DLD1 (cell line): Measurements from ENCODE around the gene AUTS2.

Experiments
- in situ Hi-C: cut with HindIII; loops from 2 replicates; pipeline ENCODE4 v1.10.0; 2017; ENCODE audit warnings: low sequenced_read_pairs

The AUTS2 gene

DNA sequence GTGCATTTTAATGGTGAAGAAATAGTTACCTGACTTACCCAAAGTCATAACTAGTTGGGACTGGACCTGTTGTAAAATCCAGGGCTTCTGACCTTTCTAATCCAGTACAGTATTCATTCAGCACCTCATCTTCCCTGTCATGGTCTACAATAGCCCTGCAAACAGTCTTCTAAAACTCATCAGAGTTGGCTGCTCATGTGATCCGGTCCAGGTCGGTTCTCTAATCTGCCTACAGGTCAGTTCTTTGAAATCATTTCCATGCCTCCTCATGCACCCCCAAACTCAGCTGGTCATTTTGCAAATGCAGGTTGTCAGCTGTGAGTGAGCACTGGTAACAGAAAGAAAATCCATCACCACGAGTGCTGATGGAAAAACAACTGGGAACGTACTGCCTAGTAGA, 1082.0 kb downstream of the AUTS2 start:
- in situ Hi-C loops, result no loop called here

DNA sequence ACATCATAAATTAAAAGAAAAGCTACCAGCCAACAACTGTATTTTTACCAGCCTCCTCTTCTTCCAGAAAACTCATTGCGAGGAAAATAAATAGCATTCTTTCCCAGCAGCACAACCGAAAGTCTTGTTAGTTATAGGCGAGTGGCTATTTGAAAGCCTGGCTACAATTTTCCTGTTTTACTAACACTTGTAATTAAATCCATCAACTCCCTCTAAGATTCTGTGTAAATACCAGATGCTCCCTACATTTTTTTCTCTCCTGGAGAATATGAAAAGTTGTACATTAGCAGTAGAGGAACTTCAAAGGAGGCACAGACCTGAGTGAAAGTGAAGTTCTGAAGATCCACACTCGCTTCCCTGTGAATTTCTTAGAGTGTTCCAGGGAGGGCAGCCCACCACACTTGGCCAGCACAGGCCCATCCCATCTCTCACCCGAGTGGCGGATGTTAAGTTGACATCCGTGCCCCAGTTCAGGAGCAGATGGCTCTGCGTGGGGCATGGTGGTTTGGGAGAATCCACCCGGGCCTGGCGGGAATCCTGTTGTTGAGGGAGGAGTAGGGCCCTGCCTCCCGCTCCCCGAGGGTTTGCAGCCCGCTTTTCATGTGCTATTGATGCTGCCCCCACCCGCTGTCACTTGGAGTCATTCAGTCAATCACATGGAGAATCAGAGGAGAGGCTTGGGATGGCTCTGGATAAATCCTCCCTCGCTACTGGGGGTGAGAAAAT, 1082.6 kb downstream of the AUTS2 start:
- in situ Hi-C loops, result no loop called here

DNA sequence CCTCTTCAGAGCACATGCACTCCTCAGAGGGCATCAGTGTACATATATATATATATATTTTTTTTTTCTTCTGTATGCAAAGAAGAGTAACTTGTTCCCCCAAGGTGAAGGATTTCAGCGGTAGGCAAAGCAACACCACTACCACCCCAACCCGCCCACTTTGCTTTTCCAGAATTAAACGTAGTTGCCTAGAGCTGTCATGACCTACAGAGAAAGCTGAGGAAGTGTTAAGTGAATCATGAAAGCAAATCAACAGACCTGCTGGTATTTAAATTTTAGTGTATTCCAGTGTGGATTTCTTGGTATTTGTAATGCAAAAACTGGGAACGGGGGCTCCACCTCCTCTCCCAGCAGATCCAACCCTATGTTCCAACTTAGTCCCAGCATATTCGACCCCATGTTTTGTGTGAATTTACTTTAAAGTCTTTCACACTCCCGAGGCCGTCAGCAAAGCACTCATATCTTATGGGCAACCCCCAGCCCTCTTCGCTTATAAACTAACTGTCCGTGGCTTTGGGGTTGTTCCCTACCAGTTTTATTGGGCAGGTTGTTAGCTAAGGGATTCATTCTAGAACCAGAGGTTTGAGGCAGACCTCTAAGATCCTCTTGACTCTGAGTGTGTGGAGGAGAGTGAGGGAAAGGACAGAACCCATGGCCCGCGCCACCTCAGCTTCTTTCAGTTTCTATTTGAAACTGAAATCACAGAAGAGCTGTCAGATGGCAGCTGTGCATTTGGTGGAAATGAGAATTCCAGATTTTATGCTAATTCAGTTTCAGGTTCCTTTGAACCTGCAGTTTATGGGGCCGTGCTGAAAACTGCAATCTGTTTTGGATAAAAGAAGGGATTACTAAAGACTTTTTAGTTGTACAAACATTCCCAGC, 1083.4 kb downstream of the AUTS2 start:
- in situ Hi-C loops, result no loop called here

DNA sequence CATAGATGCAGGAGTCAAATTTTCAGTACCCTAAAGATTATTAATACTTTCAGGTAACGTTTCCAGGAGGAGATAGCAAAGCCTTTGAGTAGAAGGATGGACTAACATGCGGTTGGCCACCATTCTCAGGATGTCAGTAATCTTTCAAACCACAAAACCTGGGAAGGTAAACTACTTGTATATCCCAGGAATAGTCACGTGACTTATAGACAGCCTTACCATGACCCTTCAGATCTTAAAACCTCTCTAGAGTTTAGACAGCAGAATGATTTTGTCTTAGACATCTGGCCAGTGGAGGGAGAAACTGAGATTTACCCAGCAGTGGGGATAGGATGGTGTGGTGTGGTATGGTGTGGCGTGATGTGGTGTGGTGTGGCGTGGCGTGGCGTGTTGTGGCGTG, 1085.9 kb downstream of the AUTS2 start:
- in situ Hi-C loops, result no loop called here

DNA sequence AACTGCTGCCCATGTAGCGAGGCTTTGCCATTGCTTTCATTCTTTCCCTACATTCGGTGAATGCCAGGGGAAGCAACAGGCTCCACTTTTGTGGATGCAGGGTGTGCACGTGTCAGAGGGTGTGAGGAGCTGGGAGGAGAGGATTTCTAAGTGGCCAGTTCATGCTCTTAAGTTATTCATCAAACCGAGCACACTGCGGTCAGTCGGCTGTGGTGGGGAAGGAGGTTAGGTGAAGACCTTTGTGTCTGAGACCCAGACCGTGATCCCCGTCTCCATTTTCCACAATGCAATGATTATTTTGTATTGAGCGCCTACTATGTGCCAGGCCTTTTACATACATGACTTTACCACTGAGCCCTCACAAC, 1095.0 kb downstream of the AUTS2 start:
- in situ Hi-C loops, result no loop called here

DNA sequence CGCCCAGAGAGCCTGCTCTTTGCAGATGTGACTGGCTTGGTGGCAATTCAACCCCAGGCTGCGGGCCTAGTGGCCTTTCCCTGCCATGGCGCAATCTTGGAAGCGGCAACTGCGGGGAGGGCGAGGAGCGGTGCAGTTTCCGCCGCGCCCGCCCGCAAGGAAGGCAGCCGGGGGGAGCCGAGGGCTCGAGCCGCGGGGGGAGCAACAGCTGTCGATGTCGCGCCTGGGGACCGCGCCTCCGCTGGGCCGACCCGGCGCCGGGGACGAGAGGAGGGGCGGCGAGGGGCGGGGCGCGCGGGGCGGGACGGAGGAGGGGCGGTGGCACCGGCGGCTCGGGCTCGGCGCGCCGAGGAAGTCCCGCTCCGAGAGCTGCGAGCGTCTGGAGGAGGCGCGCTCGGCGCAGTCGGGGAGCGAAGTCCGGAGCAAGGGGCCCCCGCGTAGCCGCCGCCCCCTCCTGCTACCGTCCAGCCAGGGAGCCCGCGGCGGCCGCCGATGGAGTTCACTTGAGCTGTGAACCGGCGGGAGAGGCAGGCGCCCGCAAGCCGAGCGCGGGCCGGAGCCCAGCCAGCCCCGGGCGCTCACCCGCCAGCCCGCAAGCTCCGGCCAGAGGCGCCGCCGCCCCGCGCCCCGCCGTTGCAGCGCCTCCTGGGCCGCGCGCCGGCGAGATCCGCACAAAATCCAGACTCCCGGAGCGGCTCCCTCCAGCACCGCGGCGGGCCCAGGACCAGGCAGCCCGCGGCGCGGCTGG, 1095.6 kb downstream of the AUTS2 start:
- in situ Hi-C loops, result no loop called here

DNA sequence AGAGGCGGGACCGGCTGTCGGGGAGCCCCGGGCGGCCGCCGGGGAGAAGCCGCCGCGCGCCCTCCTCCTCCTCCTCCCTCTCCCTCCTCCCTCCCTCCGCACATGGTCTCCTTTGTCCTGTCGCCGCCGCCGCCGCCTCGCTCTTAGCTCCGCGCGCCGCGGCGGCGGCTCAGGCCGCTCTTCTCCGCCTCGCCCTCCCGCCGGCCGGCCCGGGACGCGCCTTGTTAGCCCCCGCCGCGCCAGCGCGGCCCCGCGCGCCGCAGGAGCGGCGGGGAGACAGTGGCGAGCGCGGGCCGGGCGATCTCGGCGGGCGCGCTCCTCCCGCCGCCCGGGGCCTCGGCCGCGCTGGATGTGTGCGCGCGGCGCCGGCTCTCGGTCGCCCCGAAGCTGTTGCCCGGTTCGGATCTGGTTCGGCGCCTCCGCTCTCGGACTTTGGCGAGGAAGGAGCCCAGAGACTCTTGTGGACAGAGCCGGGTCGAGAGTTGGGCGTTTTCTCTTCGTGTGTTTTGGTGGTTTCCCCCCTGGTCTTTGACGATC, 1096.2 kb downstream of the AUTS2 start:
- in situ Hi-C loops, result no loop called here

DNA sequence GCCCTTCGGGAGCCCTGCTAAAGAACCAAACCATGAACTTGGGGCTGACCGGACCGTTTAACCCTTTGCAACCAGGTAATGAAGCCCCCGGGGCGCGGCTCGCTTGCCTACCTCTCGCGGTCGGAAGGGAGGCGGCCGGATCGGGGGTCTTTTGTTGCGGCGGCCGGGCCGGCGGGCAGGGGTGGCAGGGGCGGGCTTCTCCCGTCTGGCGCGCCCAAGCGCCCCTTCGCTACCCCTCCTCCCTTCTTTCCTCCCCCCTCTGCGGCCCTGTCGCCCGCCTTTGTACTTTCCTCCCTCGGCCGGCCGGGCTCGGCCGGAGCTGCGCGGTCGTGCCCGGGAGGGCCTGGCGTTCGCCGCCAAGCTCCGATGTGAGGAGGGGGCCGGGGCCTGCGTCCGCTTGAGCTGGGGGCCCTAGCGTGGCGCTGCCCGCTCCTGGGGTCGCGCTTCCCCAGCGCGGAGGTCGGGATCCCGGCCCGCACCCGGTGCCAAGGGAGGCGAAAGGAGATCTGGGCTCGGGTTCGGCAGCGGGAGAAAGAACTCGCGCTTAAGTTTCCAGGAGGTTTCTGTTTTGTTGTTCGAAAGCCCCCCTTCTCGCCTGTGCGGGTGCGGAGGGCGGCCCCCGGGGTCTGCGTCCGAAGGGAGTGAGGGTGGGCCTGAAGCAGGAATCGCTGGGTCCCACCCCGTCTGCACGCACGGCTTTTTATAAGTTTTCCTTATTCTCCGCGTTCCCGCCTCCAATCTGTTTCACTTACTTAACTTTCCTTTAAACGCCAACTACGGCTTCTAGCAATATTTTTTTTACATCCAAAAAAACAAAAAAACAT, 1096.9 kb downstream of the AUTS2 start:
- in situ Hi-C loops, result no loop called here

DNA sequence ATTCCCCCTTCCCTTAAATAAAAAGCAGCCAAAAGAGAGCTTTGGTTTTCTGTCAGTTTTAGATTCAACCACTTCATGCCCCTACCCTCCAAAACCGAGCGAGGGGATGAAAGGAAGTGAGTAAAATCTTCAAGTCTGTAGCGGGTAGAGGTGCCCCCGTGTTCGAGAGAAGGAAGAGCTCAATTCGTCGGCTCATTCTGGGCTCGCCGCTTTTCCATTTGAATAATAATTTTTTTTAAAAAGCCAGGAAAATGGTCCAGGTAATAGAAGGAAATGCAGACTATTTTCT, 1097.5 kb downstream of the AUTS2 start:
- in situ Hi-C loops, result no loop called here

DNA sequence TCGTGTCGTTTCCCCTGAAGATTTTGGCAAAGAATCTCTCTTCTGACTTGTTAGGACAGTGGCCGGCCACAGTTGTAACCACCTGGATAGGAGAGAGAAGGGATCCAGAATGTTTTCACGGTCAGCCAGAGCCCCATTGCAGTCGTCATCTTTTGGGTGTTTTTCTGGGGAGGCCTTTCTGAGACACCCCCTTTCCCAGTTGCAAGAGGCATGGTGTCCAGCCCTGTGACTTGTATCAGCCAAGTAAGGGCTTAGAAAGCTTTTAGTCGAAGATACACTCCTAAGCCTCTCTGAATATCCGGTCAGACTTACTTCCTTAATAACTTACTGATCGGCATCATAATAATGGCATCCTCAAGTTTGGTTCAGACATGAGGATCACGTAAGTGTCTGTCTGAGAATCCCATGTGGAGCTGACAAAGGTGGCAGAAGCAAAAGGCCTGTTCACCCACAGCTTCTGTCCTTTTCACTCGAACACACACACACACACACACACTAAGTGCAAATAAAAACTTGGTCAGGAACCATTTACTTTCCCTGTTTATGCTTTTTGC, 1098.0 kb downstream of the AUTS2 start:
- in situ Hi-C loops, result no loop called here

DNA sequence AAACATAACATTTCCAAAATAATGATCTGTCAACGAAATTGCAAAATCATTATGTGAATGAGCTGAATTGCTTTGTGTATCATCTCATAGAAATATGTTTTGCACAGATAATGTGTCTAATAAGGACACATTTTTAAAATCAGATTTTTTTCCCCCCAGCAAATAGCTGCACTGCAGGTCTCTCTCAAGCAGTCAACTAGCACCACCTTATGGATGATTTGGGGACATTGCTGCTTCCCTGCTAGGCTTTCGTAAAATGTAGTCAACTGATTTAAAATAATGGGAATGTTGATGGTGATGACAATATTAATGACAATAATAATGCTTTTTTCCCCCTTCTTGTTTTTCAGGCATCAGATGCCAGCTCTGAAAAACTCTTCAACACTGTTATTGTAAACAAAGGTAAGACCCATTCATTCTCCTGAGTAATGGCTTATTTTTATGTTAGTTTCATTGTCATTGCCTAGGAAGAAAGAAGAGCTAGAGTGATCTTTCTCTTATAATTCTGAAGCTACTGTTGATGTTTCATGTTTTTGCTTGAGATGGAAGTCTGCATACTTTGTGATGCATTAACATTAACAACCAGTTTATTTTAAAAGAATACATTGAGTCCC, 1100.1 kb downstream of the AUTS2 start:
- in situ Hi-C loops, result no loop called here

DNA sequence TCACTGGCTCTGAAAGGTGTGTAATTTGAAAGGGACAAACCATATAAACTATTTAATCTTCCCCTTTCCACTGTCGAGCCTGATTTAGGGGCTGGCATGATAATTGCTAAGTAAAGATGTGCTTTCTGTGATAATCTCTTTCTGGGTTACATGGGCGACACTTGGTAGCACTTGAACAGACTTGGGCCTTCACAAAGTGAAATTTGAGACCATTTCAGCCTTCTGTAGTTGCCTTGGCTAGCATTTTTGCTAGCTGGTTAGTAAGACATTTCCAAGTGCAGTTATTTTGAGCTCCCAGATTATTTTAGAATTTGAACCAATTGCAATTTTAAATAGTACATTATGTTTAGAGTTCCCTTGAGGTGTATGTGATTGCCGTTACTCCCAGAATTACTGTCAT, 1101.0 kb downstream of the AUTS2 start:
- in situ Hi-C loops, result no loop called here

DNA sequence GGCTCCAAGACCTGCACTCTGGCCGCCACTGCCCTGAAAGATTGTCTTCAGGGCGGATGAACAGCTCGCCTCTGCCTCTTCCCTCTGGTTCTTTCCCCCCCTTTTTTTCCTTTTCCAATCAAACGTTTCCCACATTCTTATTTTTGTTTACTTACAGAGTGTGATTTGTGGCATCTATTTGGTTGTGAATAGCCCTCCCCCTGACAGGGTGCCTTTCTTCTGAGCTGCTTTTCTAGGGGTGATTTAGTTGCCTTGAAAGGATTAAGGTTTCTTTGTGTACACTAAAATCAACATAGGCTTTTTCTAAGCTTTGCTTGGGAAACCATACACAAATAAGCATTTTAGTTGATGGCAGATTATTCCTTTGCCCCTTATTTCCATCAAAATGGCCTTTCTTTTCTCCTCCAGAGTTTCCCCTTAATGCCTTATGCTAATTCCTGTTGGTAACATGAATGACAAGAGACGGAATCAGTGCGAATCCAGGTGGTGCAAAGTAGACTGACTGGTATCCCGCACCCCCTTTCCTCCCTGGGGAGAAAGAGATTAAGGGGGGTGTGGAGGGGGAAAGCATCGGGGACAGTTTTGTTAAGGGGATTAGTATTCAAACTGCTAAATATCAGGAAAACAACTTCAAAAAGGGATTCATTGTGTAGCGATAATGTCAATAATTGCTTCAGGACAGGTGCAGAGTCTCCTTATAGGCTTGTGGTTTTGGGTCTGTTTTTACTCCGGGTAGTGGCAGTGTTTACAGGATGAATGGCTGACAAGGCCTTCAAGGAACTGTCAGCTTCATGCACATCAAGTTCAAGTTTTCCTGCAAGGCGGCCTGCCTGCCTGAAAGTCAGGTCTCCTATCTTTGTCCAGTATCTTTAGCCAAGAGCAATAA, 1102.0 kb downstream of the AUTS2 start:
- in situ Hi-C loops, result no loop called here

DNA sequence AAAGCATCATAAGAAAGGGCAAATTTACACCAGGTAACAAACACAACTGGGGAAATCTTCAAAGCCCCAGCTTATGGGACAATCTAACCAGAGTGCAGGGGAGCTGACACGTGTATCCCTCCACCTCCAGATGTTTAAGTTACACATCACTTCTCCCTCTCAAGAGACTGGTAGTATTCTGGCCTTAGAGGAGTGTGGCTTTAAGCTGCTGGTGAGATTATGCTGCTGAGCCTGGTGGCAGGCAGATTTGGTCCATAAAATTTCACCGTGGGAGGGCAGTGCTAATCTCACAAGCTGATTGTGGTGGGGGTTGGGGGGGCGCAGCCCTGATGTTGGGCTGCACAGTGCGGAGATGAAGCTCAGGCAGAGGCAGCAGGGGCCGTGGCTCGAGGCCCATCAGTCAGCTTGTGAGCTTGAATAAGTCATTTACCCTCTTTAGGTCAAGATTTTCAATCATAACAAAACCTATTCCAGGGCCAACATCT, 1102.7 kb downstream of the AUTS2 start:
- in situ Hi-C loops, result no loop called here

DNA sequence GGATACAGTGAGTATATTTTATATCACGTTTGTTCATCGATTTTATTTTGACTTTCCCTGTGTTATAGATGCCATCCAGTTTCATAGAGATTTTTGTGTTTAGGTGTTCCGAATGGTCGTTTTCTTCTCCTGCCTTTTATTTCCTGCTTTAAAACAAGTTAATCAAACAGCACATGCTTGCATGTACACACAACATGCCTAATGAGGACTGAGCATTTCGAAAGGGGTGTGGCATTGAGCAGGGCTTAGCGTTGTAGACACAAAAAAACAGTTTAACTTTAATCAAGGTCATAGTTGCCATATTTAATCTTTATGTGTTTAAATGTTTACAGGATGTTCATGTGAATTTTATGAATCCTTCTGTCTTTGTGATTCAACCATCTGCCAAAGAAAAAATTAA, 1103.2 kb downstream of the AUTS2 start:
- in situ Hi-C loops, result no loop called here

DNA sequence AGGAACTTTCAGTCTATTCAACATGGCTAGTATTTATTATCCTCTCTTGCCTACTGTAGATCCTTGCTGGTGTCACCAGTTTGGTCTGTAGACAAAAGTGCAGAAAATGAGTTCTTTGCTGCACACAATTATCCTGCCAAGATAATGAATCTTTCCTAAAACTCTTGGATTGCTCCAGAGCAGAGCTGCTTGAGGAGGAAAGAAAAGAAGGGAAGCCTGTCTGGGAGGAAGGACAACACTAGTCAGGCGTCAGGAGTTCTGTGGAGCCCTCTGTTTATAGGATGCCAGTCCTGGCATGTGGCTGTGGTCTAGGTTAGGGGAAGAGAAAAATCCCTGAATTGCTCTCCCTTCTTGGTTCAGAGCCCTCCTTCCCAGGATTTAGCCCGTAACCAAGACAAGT, 1103.7 kb downstream of the AUTS2 start:
- in situ Hi-C loops, result no loop called here

DNA sequence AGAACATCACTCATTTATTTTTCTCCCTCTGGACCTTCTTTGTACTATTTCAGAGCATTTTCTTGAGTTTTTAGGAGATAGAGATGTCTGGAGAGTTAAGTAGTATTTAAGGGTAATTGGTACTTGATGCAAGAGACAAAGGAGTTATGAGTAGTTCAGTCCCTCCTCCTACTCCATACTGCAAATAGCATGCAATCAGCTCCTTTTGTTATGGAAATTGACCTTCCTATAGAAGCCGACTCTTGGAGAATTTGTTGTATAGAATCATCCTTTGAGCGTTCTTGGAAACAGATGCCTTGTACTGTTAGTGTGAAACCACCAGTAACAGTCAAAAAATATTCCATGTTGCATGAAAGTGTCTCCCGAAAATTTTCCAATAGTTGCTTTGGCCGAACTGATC, 1105.5 kb downstream of the AUTS2 start:
- in situ Hi-C loops, result no loop called here

DNA sequence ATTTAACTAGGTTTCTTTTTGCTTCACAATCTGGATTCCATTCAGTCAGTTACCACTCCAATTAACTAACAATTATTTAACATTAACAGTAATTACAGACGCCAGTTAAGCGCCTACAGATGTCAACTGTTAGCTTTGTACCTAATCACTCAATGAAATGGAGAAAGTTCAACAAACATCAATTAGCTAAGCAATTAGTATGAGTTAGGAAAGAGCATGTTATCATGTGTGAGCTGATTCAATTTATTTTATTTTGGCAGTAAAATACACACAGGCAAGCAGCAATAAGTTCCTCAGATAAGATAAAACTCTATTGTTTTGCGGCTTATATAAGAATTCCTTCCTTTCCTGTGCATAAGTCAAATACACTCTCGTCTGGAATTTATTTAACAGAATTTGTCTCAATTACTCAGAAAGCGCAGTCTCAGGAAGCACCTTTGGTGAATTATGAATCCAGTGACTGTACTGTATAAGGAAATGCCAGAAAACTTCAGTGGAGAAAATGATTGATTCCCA, 1106.6 kb downstream of the AUTS2 start:
- in situ Hi-C loops, result no loop called here

DNA sequence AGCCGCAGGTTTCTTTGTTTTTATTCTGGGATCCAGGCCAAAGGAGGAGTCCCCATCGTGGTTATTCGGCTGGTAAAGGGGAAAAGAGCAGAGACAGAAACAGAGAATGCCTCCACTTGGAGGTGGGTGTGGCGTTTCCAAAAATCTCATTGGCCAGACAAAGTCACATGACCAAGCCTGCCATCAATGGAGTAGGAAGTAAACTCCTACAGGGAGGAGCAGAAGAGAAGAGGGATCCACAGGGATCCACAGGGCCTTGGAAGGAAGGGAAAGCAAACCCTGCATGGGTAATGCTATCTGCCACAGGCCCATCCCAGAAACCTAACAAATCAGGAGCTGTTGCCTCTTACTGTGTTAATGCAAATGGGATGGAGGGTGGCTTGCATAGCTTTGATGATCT, 1107.9 kb downstream of the AUTS2 start:
- in situ Hi-C loops, result no loop called here
